Body of pancreas (tissue), 4 donors: ENCODE measurements around the gene JAGN1.

ENCODE experiments used
- POLR2A ChIP-seq, 3 donors: fragments of 450-650 bp; IDR thresholded peaks; one replicate each; pipeline ENCODE4 v1.6.1; 2016; ENCODE audit warnings: antibody characterized with exemption in 3 of 3, mild to moderate bottlenecking in 2 of 3
- TF ChIP-seq, protein P1 (sequence below), 7 experiments: fragments of 450-650 bp in 4 of 7; fragments of 200-600 bp in 3 of 7; sonication (generic) in 3 of 7; IDR thresholded peaks; one replicate each; pipeline ENCODE4 v1.5.1; 2016 to 2019; ENCODE audit warnings: antibody characterized with exemption in 7 of 7

DNA sequence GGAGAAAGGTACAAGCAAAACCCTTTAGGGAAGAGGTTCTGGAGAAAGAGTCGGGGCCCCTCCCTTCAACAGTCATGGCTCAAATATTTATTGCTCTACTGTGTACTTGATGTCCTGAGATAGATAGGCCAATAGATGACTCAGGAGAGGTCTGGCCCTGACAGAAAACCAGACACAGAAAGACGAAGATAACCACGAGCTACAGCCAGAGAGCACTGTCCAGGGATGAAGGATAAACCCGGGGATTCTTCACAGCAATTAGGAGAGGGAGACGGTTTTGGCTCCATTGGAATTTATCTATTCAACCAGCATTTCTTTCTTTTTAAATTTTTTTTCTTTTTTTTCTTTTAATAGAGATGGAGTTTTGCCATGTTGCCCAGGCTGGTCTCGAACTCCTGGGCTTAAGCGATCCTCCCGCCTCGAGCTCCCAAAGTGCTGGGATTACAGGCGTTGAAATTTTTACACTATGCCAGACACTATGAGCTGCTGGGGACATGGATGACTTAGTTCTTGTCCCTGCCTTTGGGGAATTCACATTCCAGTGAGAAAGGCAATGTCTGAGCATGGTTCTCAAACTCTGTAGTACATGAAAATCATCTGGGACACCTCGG is 5.8 kb upstream of the JAGN1 start:
- TF ChIP-seq, protein P1, sequence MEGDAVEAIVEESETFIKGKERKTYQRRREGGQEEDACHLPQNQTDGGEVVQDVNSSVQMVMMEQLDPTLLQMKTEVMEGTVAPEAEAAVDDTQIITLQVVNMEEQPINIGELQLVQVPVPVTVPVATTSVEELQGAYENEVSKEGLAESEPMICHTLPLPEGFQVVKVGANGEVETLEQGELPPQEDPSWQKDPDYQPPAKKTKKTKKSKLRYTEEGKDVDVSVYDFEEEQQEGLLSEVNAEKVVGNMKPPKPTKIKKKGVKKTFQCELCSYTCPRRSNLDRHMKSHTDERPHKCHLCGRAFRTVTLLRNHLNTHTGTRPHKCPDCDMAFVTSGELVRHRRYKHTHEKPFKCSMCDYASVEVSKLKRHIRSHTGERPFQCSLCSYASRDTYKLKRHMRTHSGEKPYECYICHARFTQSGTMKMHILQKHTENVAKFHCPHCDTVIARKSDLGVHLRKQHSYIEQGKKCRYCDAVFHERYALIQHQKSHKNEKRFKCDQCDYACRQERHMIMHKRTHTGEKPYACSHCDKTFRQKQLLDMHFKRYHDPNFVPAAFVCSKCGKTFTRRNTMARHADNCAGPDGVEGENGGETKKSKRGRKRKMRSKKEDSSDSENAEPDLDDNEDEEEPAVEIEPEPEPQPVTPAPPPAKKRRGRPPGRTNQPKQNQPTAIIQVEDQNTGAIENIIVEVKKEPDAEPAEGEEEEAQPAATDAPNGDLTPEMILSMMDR (IDR thresholded peaks at IDR 0.05) = no peak
- TF ChIP-seq POLR2A (IDR thresholded peaks at IDR 0.05) = no peak
